ENCODE data around the gene MEIOB. TPM values are rescaled to one million over a fixed set of nuclear protein-coding genes. Genes with fewer than 3 reads are reported as not detected.

Gene MEIOB
- polyA plus RNA-seq, 1 donor (not counting 4 experiments of a cell fraction or from before 2014, with no cell fraction given), result not detected

DNA sequence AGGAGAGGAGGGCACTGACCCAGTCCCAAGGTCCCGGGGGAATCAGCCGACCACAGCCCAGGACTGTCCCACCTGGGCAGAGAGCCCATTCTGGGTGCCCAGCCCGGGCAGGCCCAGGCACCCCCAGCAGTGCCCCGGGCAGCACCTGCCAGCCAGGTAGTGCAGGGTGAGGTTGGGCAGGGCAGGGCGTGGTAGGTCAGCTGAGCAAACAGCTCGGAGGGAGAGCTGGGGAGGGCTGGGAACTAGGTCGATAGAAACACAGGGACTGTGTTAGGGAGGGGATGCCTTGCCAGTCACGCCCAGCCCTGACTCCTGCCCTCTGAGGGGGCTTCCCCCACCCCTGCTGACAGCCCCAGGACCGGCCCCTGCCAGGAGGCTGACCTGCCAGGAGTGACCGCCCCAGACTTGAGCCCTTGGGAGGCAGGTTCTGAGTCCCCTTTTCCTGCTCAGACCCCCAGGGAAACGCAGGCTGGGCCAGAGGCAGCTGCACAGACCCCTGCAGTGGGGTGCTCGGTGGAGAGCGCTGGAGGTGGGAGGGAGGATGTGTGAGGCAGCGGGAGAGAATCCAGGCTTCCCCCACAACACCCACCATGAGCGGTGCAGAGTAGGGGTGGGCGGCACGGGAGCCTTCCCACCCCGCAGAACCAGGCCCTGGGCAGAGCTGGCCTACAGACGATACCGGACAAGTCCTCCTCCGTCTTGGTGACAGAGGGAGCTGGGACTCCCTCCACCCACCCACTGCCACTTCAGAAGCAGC lies 41.5 kb upstream of the MEIOB start:
- Histone ChIP-seq H3K27me3 (ENCODE audit: control insufficient read depth, extremely low read depth, insufficient read depth, low read length) (peaks cover 50% of the 10 kb centered on the region), H2AFZ (ENCODE audit: control insufficient read depth, low read length) (no peak overlapping the region), H3K27ac (ENCODE audit: control insufficient read depth, insufficient read depth, low read length) (no peak overlapping the region), H3K9me1 (ENCODE audit: control insufficient read depth, extremely low read depth, insufficient read depth, low read length) (no peaks in the 10 kb centered on the region), H4K20me1 (ENCODE audit: control insufficient read depth, extremely low read depth, insufficient read depth, low read length) (no peaks in the 10 kb centered on the region), H3K4me2 (ENCODE audit: control insufficient read depth, extremely low read depth, insufficient read depth, low read depth, low read length) (peak overlapping the region; percentile 27), H3K4me3 (ENCODE audit: control insufficient read depth in 2 of 3, extremely low read depth in 1 of 3, insufficient read depth in 2 of 3, low read depth in 1 of 3, low read length in 3 of 3) (no peak overlapping the region), H3K9me3 (ENCODE audit: control insufficient read depth, low read depth, low read length) (no peaks in the 10 kb centered on the region), H3K79me2 (ENCODE audit: control insufficient read depth, insufficient read depth, low read length) (no peaks in the 10 kb centered on the region), H3K36me3 (ENCODE audit: control insufficient read depth in 2 of 2, extremely low read depth in 1 of 2, insufficient read depth in 2 of 2, low read length in 2 of 2) (no peaks in the 10 kb centered on the region), H3K4me1 (ENCODE audit: control insufficient read depth, extremely low read depth, insufficient read depth, low read length) (peaks cover 10% of the 10 kb centered on the region), H3K9ac (ENCODE audit: control insufficient read depth, extremely low read depth, insufficient read depth, low read length) (no peak overlapping the region)
- TF ChIP-seq EZH2 (IDR thresholded peaks at IDR 0.05; ENCODE audit: low read length), result no peak
- TF ChIP-seq, protein P1, sequence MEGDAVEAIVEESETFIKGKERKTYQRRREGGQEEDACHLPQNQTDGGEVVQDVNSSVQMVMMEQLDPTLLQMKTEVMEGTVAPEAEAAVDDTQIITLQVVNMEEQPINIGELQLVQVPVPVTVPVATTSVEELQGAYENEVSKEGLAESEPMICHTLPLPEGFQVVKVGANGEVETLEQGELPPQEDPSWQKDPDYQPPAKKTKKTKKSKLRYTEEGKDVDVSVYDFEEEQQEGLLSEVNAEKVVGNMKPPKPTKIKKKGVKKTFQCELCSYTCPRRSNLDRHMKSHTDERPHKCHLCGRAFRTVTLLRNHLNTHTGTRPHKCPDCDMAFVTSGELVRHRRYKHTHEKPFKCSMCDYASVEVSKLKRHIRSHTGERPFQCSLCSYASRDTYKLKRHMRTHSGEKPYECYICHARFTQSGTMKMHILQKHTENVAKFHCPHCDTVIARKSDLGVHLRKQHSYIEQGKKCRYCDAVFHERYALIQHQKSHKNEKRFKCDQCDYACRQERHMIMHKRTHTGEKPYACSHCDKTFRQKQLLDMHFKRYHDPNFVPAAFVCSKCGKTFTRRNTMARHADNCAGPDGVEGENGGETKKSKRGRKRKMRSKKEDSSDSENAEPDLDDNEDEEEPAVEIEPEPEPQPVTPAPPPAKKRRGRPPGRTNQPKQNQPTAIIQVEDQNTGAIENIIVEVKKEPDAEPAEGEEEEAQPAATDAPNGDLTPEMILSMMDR (optimal IDR thresholded peaks at IDR 0.05 in 1 of 3, IDR thresholded peaks at IDR 0.05 in 1 of 3, conservative IDR thresholded peaks at IDR 0.05 in 1 of 3; ENCODE audit: extremely low read depth in 1 of 3, insufficient read depth in 2 of 3, low read length in 3 of 3), result no peak
- peak; percentile 64 for FAIRE-seq
- dilution Hi-C loops (cut with MboI; ENCODE audit: extremely low pct_ligation_motif_present, low sequenced_read_pairs), result no loop called here
- no peak for DNase-seq (ENCODE audit: low read depth, low spot score)

DNA sequence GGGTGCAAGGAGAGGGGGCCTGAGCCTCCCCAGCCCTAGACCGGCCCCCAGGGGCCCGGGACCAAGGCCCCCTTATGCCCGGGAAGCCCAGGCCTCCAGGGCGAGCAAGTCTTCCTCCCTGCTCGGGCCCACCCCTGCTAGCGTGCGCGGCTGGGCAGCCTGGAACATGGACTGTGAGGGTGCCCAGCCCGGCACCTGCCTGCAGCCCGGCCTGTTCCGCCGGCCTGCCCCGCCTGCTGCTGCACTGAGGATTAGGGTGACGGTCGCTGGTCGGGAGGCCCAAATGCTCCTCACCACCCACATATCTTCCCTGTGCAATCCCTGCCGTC lies 40.2 kb upstream of the MEIOB start:
- Histone ChIP-seq H3K4me2 (ENCODE audit: control insufficient read depth, extremely low read depth, insufficient read depth, low read depth, low read length) (no peak overlapping the region), H3K27ac (ENCODE audit: control insufficient read depth, insufficient read depth, low read length) (no peak overlapping the region), H3K79me2 (ENCODE audit: control insufficient read depth, insufficient read depth, low read length) (no peaks in the 10 kb centered on the region), H3K9me1 (ENCODE audit: control insufficient read depth, extremely low read depth, insufficient read depth, low read length) (no peaks in the 10 kb centered on the region), H3K36me3 (ENCODE audit: control insufficient read depth in 2 of 2, extremely low read depth in 1 of 2, insufficient read depth in 2 of 2, low read length in 2 of 2) (no peaks in the 10 kb centered on the region), H3K4me1 (ENCODE audit: control insufficient read depth, extremely low read depth, insufficient read depth, low read length) (peaks cover 10% of the 10 kb centered on the region), H3K27me3 (ENCODE audit: control insufficient read depth, extremely low read depth, insufficient read depth, low read length) (peaks cover 45% of the 10 kb centered on the region), H4K20me1 (ENCODE audit: control insufficient read depth, extremely low read depth, insufficient read depth, low read length) (no peaks in the 10 kb centered on the region), H3K9me3 (ENCODE audit: control insufficient read depth, low read depth, low read length) (no peaks in the 10 kb centered on the region), H3K4me3 (ENCODE audit: control insufficient read depth in 2 of 3, extremely low read depth in 1 of 3, insufficient read depth in 2 of 3, low read depth in 1 of 3, low read length in 3 of 3) (no peak overlapping the region), H2AFZ (ENCODE audit: control insufficient read depth, low read length) (no peak overlapping the region), H3K9ac (ENCODE audit: control insufficient read depth, extremely low read depth, insufficient read depth, low read length) (no peak overlapping the region)
- no peak for FAIRE-seq
- DNase-seq (ENCODE audit: low read depth, low spot score), result no peak
- dilution Hi-C loops (cut with MboI; ENCODE audit: extremely low pct_ligation_motif_present, low sequenced_read_pairs), result no loop called here
- TF ChIP-seq EZH2 (IDR thresholded peaks at IDR 0.05; ENCODE audit: low read length), result no peak
- TF ChIP-seq, protein P1 (optimal IDR thresholded peaks at IDR 0.05 in 1 of 3, IDR thresholded peaks at IDR 0.05 in 1 of 3, conservative IDR thresholded peaks at IDR 0.05 in 1 of 3; ENCODE audit: extremely low read depth in 1 of 3, insufficient read depth in 2 of 3, low read length in 3 of 3), result no peak

Measured in keratinocyte (primary cell).